ENCODE measurements around the gene OR2Z1. TPM values are rescaled to one million over a fixed set of nuclear protein-coding genes. Genes with fewer than 3 reads are reported as not detected.

Gene OR2Z1
- not detected in 2 replicates for total RNA-seq

GRCh38 chr19:8721334-8721733 lies at the start of gene OR2Z1:
OR2Z1 (plus strand) TSS chr19:8721634; CDS start chr19:8731029, 9,395 bp downstream.

GRCh38 chr19:8698433-8699063 lies 22.9 kb upstream of the OR2Z1 start, which contains the start of gene ACTL9:
ACTL9 (minus strand) TSS chr19:8698795; CDS start chr19:8698701, 94 bp downstream.

Other genes with a start within 250 kb of the OR2Z1 start
- gene PRAM1, start 219.0 kb upstream of the OR2Z1 start, total RNA-seq: not detected in 2 replicates
- gene ZNF414, start 207.5 kb upstream of the OR2Z1 start, total RNA-seq: 2.3 and 3.7 TPM in 2 replicates
- 0.31 TPM in 1 of 2 replicates, not detected in the other for gene MYO1F, start 144.2 kb upstream of the OR2Z1 start, total RNA-seq
- gene ADAMTS10, start 110.9 kb upstream of the OR2Z1 start, total RNA-seq: not detected in 2 replicates
- not detected in 2 replicates for gene NFILZ, start 91.0 kb upstream of the OR2Z1 start, total RNA-seq
- gene ACTL9, start 22.8 kb upstream of the OR2Z1 start, total RNA-seq: not detected in 2 replicates
- gene ZNF558, start 110.7 kb downstream of the OR2Z1 start, total RNA-seq: 12.8 and 20.3 TPM in 2 replicates
- gene MBD3L1, start 110.7 kb downstream of the OR2Z1 start, total RNA-seq: not detected in 2 replicates

All from hair follicular keratinocyte (primary cell).